Effector CD8-positive, alpha-beta T cell (primary cell): ENCODE measurements around the gene TMEM208.
A peak's percentile ranks its signal among the peaks of the same experiment; 100 is the strongest.

Source experiments
- DNase-seq: peaks from one replicate; lab custom pipeline; 2025; lab: John Stamatoyannopoulos, UW

The TMEM208 gene

DNA sequence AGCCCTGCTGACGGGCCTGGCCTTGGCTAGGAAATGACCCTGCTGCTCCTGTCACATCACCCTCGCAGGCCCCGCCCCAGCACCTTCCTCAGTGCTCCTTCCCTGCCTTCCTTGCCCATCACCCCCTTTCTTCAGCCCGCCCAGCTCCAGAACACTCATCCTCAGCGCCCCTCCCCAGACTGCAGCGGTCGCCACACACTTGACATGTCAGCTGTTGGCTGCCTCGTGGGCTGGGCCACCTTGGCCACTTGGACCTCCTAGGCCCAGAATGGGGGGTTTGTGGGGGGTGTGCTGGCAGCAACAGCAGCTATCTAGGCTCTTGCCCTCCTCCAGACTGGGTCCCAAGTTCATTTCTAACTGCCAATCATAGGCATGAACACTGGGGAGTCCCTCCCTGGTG is 17.4 kb upstream of the TMEM208 start:
- DNase-seq, result no peak

DNA sequence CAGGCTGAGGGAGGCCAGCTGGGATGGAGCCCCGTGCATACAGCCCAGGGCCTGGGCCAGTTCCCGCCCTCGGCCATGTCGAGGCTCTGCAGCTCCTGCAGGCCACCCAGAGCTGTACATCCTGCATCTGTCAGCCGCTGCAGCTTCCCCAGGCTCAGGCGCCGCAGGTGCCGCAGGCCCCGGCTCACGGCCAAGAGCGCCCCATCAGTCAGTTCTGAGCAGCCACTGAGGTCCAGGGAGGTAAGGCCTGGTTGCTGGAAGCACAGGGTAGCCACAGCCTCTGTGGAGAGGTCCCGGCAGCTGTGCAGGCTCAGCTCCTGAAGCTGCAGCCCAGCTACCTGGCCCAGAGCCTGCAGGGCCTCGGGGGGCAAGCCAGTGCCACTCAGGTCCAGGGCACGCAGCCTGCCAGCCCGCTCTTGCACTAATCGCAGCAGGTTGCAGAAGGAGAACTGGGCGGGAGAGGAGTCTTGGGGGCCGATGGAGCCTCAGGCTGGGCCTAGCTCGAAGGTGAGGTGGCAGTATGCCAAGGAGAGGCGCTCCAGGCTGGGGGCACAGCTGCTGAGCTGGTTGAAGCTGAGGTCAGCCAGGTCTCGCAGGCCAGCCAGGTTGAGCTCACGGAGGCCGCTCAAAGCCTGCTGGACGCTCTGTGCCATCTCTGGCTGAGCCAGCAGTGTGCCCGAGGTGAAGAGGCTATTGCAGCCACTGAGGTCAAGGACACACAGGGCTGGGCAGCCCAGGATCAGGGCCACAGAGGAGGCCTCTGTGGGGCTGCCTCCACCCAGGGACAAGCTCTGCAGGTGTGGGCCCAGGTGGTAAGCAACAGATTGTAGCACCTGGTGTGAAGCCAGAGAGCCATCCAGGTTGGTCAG is 16.6 kb upstream of the TMEM208 start:
- no peak for DNase-seq

DNA sequence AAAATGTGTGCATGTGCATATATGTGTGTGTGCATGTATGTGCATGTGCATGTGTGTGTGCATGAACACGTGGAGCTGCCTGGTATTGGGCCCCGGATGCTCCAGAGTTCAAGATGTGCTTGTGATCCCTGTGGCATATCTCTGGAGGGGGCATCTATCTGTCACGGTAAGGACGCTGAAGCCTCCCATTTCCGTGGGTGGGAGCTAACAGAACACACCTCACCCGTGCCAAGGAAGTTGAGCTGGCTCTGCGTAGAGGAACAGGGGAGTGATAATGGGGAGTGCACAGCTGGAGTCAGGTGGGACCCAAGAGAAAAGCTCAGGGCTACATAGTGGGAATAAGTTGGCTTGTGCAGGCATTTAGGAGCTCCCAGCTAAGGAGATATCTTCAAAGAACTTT is 15.3 kb upstream of the TMEM208 start:
- DNase-seq, result no peak

DNA sequence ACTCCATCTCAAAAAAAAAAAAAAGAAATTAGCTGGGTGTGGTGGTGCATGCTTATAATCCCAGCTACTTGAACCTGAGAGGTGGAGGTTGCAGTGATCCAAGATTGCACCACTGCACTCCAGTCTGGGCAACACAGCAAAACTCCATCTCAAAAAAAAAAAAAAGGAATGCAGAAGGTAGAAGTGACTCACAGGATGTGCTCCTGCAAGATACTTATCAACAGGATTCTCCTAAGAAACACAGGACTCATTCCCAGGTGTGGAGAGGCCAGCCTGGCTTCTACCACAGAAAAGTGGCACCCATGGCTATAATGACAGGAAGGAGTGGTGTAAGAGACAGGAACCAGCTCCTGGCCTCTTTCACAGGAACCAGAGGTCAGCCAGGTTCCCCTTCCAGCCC is 14.2 kb upstream of the TMEM208 start:
- no peak for DNase-seq

DNA sequence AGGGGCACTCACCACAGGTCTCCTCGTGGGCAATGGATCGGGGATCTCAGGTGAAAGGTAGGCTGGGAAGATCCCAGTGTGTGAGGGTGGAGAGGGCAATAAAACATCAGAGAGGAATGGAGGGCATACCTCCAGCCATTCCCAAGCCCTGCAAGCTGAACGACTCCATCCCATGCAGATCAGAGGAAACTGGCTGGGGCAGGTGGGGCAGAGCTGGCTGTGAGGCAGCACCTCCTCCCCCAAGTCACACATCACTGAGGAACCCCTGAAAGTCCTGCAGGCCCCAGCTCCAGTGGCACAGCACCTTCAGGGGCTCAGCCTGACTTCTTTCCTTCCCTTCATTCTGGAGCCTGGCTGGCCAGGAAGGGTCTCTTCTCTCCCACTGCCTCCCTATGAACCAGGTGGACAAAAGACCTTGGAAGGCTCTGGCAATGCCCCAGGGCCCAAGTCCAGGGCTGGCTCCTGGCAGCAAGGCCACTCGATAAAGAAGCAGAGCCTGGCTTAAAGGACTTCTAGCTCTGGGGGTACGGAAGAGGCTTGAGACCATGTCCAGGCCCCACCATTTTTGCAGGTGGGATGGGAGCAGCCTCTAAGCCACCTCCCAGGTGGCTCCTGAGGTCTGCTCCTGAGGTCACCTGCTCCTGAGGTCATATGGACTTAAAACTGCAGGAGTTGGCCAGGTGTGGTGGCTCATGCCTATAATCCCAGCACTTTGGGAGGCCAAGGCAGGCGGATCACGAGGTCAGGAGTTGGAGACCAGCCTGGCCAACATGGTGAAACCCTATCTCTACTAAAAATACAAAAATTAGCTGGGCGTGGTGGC is 13.5 kb upstream of the TMEM208 start:
- DNase-seq, result no peak

DNA sequence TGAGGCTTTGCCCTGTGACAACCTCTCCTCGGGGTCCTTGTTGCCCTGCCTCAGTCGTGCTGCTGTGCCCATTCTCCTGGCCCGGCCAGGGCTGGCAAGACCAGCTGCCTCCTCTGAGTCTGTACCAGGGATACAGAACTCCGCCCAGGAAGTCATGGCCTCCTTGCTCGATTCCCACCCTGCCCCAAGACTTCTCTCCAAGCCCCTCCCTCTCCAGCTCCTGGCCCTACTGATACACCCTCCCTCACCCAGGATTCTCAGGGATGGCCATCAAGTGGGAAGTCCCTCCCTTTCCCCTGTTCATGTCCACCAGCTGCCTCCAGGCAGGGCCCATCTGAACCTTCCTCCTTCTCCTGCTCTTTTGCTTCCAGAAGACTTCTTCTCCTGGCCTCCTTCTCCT is 11.2 kb upstream of the TMEM208 start:
- DNase-seq, result no peak

DNA sequence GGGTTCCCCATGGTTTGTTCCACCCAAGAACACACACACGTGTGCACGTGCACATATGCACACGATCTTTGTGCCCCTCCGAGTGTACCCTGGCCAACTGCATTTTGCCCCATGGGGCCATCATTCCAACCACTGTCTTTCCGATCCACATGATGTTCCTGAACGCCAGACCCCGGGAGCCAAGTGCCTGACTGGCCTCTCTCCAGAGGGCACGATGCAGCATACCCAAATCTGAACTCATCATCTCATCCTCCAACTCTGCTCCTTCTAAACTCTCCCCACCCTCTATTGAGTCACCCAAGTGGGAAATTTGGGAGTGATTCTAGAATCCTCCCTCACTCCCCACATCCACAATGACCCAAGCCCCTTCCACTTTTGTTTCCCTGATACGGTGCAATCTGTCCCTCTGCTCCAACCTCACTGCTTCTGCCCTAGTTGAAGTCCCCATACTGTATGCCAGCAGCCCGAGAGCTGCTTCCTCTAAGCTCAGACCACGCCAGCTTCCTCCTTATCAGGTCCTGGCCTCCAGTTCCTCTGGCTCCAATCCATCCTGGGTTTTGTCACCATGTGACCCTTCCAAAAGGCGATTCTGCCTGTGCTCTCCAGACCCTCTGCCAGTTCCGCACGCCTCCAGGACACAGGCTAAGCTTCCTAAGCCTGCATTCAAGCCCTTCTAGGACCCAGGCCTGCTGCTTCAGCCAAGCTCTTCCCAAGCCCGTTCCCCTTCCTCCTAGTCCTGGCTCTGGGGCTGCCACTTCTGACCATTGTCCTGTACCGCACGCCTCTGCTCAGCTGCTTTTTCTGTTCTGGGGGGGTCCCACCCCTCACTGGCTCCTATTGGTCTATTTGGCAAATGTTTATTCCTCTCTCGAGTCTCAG is 10.1 kb upstream of the TMEM208 start:
- no peak for DNase-seq

DNA sequence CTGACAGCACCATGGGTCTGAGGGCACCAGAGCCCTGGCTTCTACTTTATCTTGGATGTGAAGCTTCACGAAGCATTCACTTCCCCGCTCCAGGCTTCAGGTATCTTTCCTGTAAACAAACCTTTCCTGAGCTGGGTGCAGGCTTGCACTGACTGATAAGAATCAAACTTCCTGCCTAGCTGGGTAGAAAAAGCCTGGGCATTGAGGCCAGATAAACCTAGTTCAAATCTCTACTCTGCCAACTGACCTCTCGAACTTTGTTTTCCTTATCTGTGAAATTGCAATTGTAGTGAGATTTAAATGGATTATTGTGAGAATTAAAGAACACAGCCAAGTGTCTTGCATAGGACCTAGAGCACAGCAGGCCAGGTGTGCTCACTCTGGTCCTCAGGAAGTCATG is 2.9 kb upstream of the TMEM208 start:
- DNase-seq, result no peak

DNA sequence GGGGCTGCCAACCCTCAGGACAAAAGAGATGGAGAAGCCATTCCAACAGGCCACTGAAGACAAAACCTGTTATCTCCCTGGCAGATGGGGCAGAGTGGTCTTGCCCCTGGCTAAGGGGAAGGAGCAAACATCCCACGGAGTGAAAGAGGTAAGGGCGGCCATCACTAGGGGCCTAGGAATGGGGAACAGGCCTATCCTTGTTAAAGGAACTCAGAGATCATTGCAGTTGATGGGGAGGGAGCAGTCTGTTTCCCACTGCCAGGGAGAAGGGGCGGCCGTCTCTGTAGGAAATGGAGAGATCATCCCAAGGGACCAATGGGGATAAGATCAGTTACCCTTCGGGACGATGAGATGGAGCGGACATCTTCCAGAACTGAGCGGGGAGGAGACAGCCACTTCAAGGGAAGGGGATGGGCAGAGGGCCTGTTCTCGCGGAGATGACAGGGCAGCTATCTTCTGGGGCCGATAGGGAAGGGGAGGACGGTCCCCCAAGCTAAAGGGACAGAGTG is 581 bp upstream of the TMEM208 start:
- no peak for DNase-seq

DNA sequence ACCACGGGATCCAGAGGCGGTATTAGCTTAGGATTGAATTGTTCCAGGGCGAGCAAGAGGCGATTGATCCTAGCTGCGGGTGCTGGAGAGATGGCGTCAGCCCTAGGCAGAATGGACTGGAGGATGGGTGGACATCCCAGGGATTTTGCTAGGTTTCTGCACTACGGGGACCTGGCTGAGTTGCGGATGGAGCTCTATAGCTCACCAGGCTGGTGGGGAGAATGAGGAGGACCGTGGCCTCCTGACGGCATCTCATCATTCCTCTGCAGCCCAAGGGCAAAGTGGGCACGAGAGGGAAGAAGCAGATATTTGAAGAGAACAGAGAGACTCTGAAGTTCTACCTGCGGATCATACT is 614 bp downstream of the TMEM208 start:
- no peak for DNase-seq

DNA sequence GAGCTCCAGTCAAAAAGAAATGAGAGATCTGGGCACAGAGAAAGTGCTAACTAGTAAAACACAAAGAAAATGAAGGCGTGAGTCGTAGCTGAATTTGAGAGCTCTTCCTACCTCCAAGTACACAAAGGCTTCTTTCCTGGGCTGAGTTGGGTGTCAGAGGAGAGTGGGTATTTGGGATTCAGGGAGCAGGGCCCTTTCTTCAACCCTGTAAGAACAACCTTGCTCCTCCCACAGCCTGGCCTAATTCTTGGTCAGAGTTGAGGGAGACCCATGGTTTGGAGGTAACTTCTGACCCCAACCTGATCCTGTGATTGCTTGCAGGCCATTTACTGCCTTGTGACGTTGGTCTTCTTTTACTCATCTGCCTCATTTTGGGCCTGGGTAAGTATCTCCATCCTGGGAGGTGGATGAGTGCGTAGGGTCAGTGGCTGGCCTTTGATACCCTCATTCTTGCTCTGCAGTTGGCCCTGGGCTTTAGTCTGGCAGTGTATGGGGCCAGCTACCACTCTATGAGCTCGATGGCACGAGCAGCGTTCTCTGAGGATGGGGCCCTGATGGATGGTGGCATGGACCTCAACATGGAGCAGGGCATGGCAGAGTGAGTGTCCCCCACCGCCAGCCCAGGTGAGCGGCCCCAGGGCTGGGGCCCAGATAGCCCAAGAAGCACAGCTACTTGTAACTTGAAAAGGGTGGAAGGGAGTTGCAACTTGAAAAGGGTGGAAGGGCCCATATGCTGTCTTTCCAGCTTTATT is 1.3 kb downstream of the TMEM208 start:
- DNase-seq, result no peak

DNA sequence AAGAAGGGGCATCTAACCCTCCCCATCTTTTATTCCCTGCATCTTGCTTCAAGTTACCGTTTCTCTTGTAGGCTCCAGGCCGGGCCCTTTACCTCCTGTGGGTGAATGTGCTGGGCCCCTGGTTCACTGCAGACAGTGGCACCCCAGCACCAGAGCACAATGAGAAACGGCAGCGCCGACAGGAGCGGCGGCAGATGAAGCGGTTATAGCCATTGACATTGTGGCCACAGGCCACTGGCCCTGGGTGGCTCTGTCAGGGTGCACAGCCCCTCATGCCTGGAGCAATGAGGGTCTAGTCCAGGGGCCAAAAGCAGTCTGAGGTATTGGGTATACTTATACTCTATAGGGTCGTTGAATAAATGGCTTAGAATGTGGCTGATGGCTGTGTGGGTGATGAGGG is 2.0 kb downstream of the TMEM208 start:
- DNase-seq, result no peak

DNA sequence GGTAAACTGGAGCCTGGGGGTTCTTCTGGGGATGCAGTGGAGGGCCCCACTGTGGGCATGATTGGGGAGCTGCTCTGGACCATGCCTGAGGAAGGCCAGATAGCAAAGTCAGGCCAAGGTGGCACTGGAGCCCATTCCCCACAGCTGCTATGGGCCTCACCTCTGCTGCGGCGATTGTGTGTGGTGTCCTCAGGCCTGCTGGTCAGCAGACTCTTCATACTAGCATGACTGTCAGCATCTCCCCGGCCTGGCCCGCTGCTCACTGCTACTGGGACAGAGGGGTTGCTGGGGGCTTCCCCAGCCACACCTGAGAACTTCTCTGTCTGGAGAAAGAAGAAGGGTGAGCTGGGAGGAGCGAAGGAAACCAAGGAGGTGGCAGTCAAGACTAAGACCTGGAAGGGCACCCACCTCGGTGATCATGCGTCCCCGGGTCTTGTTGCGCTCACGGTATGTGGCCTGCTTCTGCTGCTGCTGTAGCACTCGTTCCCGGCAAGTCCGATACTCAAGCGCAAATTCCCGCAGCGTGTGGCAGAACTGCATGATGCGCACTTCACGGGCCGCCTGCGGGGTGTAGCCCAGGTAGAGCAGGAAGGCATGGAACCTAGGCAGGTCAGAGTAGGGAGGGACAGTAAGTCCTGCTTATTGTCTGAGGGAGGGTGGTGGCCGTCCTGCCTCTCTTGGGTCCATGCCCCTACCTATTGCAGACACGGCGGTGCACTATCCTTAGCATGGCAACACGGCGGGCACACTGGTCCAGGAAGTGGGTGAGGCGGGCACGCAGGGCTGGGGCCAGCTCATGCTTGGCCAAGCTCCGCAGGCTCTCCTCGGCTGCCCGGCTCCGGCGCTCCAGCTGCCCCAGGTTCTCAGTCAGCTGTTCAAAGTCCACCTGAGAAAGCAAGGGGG is 3.2 kb downstream of the TMEM208 start:
- no peak for DNase-seq

DNA sequence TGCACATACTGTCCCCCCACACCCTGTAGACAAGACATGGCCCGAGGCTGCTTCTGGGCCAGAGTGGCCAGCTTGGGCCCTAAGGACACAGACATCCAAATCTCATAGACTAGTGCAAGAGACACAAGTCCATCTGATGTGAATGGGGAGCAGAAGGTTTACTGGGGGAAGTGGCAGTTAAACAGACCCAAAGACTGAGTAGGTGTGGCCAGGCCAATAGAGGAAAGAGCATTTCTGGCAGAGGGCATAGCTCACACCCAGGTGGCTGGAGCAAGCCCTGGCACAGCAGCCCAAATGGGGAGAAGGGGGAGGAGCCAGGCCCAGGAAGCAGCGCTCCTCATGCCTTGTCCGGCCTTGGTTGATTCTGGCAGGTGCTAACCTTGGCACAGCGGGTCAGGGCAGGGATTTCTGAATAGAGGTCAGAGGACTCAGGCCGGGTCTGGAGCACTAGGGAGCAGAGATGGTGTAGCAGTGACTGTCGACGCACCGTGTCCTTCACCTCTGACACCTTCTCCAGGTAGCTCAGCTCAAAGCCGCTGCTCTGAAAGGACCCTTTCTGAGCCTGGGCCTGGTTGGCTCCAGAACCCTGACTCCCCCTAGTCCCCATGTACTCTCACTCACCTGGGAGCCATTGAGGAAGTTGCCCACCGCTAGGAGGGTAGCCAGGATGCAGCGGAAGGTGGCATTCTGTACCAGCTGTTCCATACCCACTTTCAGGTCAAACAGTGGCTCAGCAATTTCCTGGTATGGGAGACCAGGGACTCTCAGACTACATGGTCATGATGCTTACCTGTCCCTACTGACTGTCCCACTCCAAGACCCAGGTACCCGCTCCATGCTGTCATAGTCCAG is 4.1 kb downstream of the TMEM208 start:
- DNase-seq, result no peak

DNA sequence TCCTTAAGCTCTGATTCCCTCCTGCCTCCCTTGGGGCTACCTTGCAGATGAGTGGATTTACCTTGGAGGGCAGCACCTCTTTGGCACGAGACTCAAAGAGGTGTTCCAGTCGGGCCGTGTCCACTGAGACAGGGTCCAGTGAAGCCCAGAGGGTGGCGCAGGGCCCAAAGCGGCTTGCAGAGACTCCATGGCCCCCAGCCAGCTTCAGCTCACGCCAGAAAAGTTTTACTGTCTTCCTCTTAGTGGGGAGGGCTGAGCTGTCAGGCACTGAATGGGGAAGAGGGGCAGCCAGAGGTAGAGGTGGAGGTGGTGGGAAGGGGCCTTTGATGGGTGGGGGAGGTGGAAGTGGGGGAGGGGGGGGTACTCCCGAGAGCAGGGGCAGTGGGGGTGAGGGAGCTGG is 6.7 kb downstream of the TMEM208 start:
- DNase-seq, result no peak

DNA sequence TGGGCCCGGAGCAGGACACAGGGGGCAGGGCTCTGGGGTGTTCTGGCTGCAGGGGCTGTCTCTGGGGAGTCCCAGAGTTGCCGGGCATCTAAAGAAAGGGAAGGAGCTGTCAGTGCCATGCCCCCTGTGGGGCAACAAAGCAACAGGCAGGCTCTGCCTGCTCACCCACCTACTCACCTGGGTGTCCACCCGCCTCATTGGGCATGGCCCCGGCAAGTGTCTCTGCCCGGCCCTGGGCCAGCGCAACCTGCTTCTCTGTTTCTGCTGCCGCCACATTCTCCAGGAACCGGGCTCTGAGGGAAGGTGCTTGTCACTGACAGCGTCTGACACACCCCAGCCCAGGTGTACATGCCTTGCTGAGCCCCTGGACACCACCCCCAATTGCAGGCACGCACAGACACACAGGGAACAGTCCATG is 7.3 kb downstream of the TMEM208 start:
- DNase-seq, result no peak

DNA sequence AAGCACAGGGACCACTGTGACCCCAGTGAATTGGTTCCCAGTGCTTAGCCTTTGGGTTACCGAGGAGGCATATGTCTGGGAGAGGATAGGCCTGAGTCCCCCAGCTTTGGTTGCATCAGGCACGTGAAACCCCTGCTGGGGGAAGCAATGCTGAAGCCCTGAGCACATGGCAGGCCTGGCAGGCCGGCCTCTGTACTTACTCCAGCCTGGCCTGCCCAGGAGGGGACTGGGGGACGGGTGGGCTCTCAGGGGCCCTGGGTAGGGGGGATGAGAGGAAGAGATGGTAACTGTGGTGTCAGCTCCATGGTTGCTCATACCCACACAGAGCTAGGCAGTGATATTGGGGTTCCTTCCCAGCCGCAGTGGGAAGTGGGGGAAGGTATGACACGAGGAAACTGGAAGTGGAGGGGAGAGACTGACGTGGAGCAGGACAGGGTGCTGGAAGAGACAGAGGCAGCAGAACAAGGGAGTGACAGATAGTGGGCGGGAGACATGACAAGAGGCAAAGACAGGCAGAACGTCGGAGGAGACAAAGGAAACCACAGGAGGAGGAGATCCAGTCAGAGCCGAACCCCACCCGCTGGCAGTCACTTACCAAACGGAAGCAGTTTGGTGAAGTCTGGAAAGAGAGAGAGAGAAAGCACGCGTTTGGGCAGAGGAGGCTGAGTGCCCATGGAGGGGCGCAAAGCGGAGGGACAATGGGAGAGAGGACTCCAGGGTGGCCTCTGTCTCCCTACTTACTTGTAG is 9.1 kb downstream of the TMEM208 start:
- no peak for DNase-seq

DNA sequence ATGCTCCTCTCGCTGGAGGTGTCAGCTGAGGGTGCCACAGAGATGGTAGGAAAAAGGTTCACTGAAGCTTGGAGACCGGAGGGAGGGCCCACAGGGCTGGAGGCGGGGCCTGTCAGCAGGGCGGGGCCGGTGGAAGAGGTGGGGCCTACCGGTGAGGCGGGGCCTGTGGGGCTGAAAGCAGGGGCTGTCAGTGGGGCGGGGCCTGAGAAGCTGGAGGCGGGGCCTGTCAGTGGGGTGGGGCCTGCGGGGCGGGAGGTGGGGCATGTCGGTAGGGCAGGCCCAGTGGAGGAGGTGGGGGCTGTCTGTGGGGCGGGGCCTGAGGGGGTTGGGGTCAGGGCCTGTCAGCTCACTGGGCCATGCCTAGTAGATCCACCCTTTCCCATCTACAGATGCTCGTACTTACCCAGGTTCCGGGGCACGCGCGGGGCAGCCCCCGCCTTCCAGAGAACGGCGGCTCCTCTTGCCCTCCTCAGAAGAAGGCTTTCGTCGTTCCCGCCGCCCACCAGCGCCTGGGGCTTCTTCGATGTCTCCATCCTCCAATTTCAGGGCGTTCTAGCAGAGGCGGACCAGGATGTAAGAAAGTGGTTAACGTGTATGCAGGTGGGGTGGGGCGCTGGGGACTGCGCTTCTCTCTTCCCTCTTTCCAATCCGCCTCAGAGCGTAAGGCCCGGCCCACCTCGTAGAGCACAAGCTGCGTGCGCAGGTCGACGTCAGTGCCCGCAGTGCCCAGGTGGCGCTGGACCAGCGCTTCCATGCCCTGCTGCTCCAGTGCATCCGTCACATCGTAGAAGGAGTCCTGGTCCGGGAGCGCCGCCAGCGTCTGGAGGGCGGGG is 9.8 kb downstream of the TMEM208 start:
- DNase-seq, result peak; percentile 62
